Loucy (cell line): ENCODE data around the gene TMSB10.

Source experiments
- H2AFZ ChIP-seq: fragments of 200-600 bp; sonication (generic); 2 replicates; pipeline ENCODE4 v1.6.0; 2016; ENCODE audit warnings: antibody characterized with exemption, mild to moderate bottlenecking, low read length, moderate library complexity
- H3F3A ChIP-seq: fragments of 200-600 bp; 2 replicates; pipeline ENCODE4 v1.6.0; 2016; ENCODE audit warnings: antibody characterized with exemption, low read depth, mild to moderate bottlenecking
- H3K27me3 ChIP-seq: fragments of 200-600 bp; sonication (generic); 2 replicates; pipeline ENCODE4 v1.6.1; 2014; ENCODE audit warnings: low read length, mild to moderate bottlenecking; ENCODE audit not compliant: insufficient read depth, poor library complexity, severe bottlenecking
- H3K36me3 ChIP-seq: fragments of 200-600 bp; sonication (generic); 2 replicates; pipeline ENCODE4 v1.6.1; 2016; ENCODE audit warnings: low read length; ENCODE audit not compliant: insufficient read depth
- H3K4me1 ChIP-seq: fragments of 200-600 bp; sonication (generic); 2 replicates; pipeline ENCODE4 v1.5.1; 2014; ENCODE audit warnings: low read length, mild to moderate bottlenecking; ENCODE audit not compliant: insufficient read depth, poor library complexity, severe bottlenecking
- H3K4me2 ChIP-seq: fragments of 200-600 bp; sonication (generic); 2 replicates; pipeline ENCODE4 v1.6.0; 2014; ENCODE audit warnings: antibody characterized with exemption, low read length, low read depth, mild to moderate bottlenecking; ENCODE audit not compliant: poor library complexity, severe bottlenecking
- H3K4me3 ChIP-seq: fragments of 200-600 bp; sonication (generic); 2 replicates; pipeline ENCODE4 v1.5.1; 2014; ENCODE audit warnings: low read length, mild to moderate bottlenecking, mixed read lengths; ENCODE audit not compliant: poor library complexity, severe bottlenecking
- H3K79me2 ChIP-seq: fragments of 200-600 bp; sonication (generic); 2 replicates; pipeline ENCODE4 v1.6.1; 2014; ENCODE audit warnings: low read length; ENCODE audit not compliant: insufficient read depth
- H3K9ac ChIP-seq: fragments of 200-600 bp; sonication (generic); 2 replicates; pipeline ENCODE4 v1.6.0; 2014; ENCODE audit warnings: mild to moderate bottlenecking, low read depth, low read length, moderate library complexity; ENCODE audit not compliant: poor library complexity, severe bottlenecking
- H3K9me2 ChIP-seq: fragments of 200-600 bp; sonication (generic); replicated peaks from 2 replicates; pipeline ENCODE4 v1.6.1; 2016; ENCODE audit warnings: low read depth, low read length, mixed read lengths
- H3K9me3 ChIP-seq: fragments of 200-600 bp; sonication (generic); 2 replicates; pipeline ENCODE4 v1.6.1; 2014; ENCODE audit warnings: mild to moderate bottlenecking, antibody characterized with exemption, low read length, low read depth; ENCODE audit not compliant: insufficient read depth
- H4K20me1 ChIP-seq: fragments of 200-600 bp; sonication (generic); 2 replicates; pipeline ENCODE4 v1.6.0; 2014; ENCODE audit warnings: antibody characterized with exemption, low read length, mild to moderate bottlenecking; ENCODE audit not compliant: insufficient read depth, poor library complexity, severe bottlenecking
- CTCF ChIP-seq: fragments of 200-600 bp; sonication (generic); conservative IDR thresholded peaks from 2 replicates; pipeline ENCODE4 v1.5.1; 2014; ENCODE audit warnings: mild to moderate bottlenecking, antibody characterized with exemption, low read length
- EZH2phosphoT487 ChIP-seq: fragments of 200-600 bp; IDR thresholded peaks from 2 replicates; pipeline ENCODE4 v1.6.1; 2018; ENCODE audit warnings: antibody characterized with exemption, mild to moderate bottlenecking, moderate library complexity, borderline replicate concordance

The TMSB10 gene

DNA sequence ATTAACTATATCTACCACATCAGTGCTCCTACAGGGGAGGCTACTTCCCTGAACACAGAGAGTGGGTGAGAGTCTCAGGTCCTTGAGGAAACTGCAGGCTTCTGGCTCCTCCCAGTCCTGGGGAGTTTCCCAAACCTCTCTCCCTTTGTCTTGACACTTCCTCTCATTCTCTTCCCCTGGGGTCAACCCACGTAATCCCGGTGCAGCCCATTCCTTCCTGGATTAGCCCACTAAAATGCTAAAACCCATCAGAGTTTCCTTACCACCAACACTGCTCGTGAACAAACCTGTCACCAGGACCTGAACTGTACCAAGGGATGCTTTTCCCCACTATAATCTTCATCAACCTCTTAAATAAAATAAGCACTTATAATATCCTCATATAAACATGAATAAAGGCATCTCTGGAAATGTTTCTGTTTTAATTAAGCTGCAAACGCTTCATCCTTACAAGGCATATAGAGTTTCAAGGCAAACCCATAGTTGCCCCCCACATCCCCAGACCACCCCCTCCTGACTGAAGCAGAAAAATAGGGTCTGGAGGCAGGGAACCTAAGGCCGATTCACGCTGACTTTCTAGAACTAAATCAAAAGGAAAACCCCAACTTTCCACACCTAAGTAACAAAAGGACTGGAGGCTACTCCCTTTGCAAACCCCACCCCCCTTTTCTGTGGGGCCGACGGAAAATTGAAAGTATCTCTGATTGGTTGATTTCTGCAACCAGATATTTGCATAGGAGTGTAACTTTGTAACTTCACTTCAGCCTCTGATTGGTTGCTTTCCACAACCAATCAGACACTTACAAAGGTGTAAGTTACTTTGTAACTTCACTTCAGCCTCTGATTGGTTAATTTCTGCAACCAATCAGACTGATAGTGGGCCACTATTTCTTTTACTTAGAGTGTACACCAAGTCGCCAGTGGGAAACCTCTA is 19.0 kb downstream of the TMSB10 start:
- H3K27me3 ChIP-seq: no peaks in the 10 kb centered on the region
- H3K4me1 ChIP-seq: peaks cover 15% of the 10 kb centered on the region
- no peak for TF ChIP-seq CTCF
- no peak for TF ChIP-seq EZH2phosphoT487
- H4K20me1 ChIP-seq: no peaks in the 10 kb centered on the region
- peak overlapping the region; percentile 44 for H3K4me3 ChIP-seq
- H3F3A ChIP-seq: no peaks in the 10 kb centered on the region
- H3K4me2 ChIP-seq: peak overlapping the region; percentile 49
- no peaks in the 10 kb centered on the region for H3K36me3 ChIP-seq
- peak overlapping the region; percentile 71; the same call in 1 of the 2 replicates for H2AFZ ChIP-seq
- H3K79me2 ChIP-seq: no peaks in the 10 kb centered on the region
- H3K9ac ChIP-seq: peak overlapping the region; percentile 41
- H3K9me2 ChIP-seq: no peaks in the 10 kb centered on the region
- no peaks in the 10 kb centered on the region for H3K9me3 ChIP-seq

GRCh38 chr2:84925336-84925723 is 19.9 kb downstream of the TMSB10 start:
- peak overlapping the region; percentile 44 for H3K4me2 ChIP-seq
- peaks cover 15% of the 10 kb centered on the region for H3K4me1 ChIP-seq
- H3K9me3 ChIP-seq: no peaks in the 10 kb centered on the region
- H3K9ac ChIP-seq: no peak overlapping the region
- H2AFZ ChIP-seq: peak overlapping the region; percentile 45; the same call in 1 of the 2 replicates
- no peak overlapping the region for H3K4me3 ChIP-seq
- H3K79me2 ChIP-seq: no peaks in the 10 kb centered on the region
- H3K36me3 ChIP-seq: no peaks in the 10 kb centered on the region
- no peaks in the 10 kb centered on the region for H4K20me1 ChIP-seq
- H3K27me3 ChIP-seq: no peaks in the 10 kb centered on the region
- no peak for TF ChIP-seq CTCF
- TF ChIP-seq EZH2phosphoT487: no peak
- H3F3A ChIP-seq: no peaks in the 10 kb centered on the region
- H3K9me2 ChIP-seq: no peaks in the 10 kb centered on the region

- no peak overlapping the region for H3K9ac ChIP-seq
Measured at GRCh38 chr2:84925724-84926376, 20.4 kb downstream of the TMSB10 start.

More at GRCh38 chr2:84925724-84926376, 20.4 kb downstream of the TMSB10 start:
- no peaks in the 10 kb centered on the region for H3K79me2 ChIP-seq
- TF ChIP-seq CTCF (peak; percentile 98), EZH2phosphoT487 (no peak)
- H3K9me2 ChIP-seq: no peaks in the 10 kb centered on the region
- peak overlapping the region; percentile 87 for H3K4me2 ChIP-seq
- H3K36me3 ChIP-seq: no peaks in the 10 kb centered on the region
- H3F3A ChIP-seq: no peaks in the 10 kb centered on the region
- H3K27me3 ChIP-seq: no peaks in the 10 kb centered on the region
- H3K9me3 ChIP-seq: no peaks in the 10 kb centered on the region
- H3K4me3 ChIP-seq: peak overlapping the region; percentile 77
- H2AFZ ChIP-seq: peak overlapping the region; percentile 99
- H3K4me1 ChIP-seq: peaks cover 15% of the 10 kb centered on the region
- no peaks in the 10 kb centered on the region for H4K20me1 ChIP-seq
